GM18951 (cell line): Measurements from ENCODE around the gene KLK8.

Experiments used
- POLR2A ChIP-seq: IDR thresholded peaks from 4 replicates; pipeline ENCODE4 v1.6.1; 2011; ENCODE audit warnings: mild to moderate bottlenecking; ENCODE audit not compliant: insufficient read length, insufficient read depth; ENCODE audit errors: extremely low read depth
- in situ Hi-C: fragments of 300-500 bp; cut with MboI; formaldehyde crosslinking; loops from one replicate; pipeline ENCODE4 v1.12.0; 2022; ENCODE audit warnings: low sequenced_read_pairs, mixed read lengths, inconsistent platforms; ENCODE audit not compliant: unreplicated experiment

KLK8 gene

DNA sequence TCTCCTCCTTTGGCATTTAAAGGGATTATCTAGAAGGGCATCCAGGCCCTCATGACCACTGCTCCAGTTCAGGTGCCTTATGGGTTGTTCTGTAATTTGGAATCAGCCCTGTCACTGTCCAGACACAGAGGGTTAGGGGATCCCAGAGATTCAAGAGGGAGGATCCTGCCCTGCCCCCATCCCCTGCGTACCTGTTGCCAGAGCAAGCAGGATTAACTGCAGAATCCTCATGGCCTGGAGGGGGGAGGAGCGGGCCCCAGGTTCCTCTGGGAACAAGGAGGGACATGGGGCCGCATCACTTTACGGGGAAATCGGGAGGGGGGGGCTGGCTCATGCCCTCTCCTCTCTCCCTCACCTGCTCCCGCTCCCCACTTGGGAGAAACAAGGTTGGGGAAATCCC is 24.0 kb upstream of the KLK8 start:
- in situ Hi-C loops = no loop called here

GRCh38 chr19:51024924-51025323 is 23.5 kb upstream of the KLK8 start:
- TF ChIP-seq POLR2A = no peak
- in situ Hi-C loops = no loop called here

More for the DNA sequence above, 24.0 kb upstream of the KLK8 start:
- TF ChIP-seq POLR2A = no peak

- in situ Hi-C loops = no loop called here
- no peak for TF ChIP-seq POLR2A
These were observed 22.5 kb upstream of the KLK8 start for GRCh38 chr19:51023946-51024345.

DNA sequence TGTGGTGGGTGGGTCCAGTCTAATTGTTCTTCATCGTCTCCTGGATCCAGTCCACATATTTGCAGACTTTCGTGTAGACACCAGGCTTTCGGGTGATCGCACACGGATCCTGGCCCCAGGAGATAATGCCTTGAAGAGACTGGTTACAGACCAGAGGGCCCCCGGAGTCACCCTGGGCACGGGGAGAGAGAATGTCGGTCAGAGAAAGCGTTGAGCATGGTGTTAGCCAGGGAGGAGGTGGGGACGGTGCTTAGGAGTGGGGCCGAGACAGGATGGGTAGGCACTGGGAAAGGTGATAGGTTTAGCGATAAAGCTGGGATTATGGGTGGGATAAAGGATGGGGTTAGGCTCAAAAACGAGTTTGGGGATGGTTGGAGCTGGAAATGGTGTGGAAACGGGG is 21.1 kb upstream of the KLK8 start:
- TF ChIP-seq POLR2A = no peak
- in situ Hi-C loops = no loop called here

DNA sequence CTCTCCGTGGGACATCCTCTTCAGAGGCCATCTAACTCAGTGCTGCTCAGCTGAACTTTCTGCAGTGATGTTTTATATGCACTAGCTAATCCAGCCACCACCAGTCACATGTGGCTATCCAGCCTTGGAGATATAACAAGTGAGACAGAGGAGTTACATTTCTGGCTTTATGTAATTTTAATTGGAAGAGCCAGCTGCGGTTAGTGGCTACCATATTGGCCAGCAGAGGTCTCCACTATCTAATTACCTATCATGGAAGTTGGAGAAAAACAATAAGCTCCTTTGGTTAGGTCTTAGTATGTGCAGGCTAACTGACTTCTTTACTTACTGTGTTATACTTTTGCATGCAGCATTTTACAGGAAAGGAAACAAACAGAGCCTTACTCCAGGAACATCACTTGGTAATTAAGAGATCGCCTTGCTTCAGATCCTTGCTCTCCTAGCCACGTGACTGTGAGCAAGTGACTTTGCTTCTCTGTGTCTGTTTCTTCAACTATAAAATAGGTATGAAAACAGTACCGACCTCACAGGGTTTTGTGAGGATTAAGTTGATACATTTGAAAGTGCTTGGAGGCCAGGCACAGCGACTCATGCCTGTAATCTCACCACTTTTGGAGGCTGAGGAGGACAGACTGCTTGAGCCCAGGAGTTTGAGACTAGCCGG is 19.7 kb upstream of the KLK8 start:
- in situ Hi-C loops = no loop called here
- TF ChIP-seq POLR2A = no peak

DNA sequence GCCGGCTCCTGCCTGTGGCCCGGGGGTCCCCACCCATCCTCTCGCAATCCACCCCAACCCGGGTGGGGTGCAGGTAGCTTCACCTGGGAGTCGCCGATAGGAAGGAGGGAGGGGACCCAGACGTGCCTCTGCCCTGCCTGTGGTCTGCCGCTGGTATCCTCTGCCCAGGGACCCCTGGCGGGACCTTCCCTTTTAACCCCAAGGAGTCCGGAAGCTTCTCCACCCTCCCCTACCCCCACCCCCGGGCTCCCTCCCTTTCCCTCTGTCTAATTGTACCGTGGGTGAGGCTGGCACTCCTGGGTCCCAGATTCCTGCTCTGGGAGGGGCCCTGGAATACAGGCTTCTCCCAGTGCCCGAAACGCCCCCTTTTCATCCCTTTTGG is 18.1 kb upstream of the KLK8 start, which contains the start of gene KLK10:
Gene KLK10, minus strand, starts transcription at position 166 of the 382 bp plus-strand sequence. CDS start 579 bp downstream, outside the sequence.
- TF ChIP-seq POLR2A = no peak
- in situ Hi-C loops = no loop called here

GRCh38 chr19:51018745-51019543 is 17.5 kb upstream of the KLK8 start:
- in situ Hi-C loops = no loop called here
- no peak for TF ChIP-seq POLR2A

GRCh38 chr19:51016798-51017683 is 15.6 kb upstream of the KLK8 start:
- in situ Hi-C loops = no loop called here

GRCh38 chr19:51015691-51016267 is 14.4 kb upstream of the KLK8 start:
- TF ChIP-seq POLR2A = no peak
- in situ Hi-C loops = no loop called here

More at GRCh38 chr19:51016798-51017683, 15.6 kb upstream of the KLK8 start:
- TF ChIP-seq POLR2A = no peak

- TF ChIP-seq POLR2A = no peak
- in situ Hi-C loops = no loop called here
These were observed 12.8 kb upstream of the KLK8 start for GRCh38 chr19:51014242-51014641.

DNA sequence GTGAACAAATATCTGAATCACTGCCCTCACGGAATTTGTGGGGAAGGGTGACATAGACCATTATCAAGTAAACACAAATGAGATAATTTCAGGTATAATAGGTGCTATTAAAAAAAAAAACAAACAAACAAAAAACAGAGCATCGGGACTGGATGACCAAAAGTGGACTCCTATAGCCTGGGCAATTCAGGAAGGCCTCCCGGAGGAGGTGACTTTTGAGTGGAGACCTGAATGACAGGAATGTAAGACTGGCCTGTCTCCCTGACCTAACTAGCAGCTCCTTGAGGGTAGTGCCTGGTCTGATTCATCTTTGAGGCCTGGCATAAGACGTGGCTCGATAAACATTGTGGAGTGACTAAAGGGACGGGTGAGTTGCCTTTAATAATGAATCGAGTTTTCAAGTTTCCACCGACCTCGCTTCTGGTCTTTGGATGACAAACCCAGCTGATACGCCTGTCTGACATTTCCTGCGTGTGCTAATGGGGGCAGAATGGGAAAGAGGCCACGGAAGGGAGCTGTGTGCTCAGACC is 11.3 kb upstream of the KLK8 start:
- no peak for TF ChIP-seq POLR2A
- in situ Hi-C loops = no loop called here

- in situ Hi-C loops = no loop called here
These were observed 8.8 kb upstream of the KLK8 start for GRCh38 chr19:51010066-51010795.

More at GRCh38 chr19:51010066-51010795, 8.8 kb upstream of the KLK8 start:
- no peak for TF ChIP-seq POLR2A
